Astrocyte (in vitro differentiated cells and primary cell): ENCODE measurements around the gene LAMP1. TPM values are rescaled to one million over a fixed set of nuclear protein-coding genes. Genes with fewer than 3 reads are reported as not detected.

ENCODE experiments used
- DNase-seq: peaks from one replicate; pipeline ENCODE4 v3.0.0-alpha.2; 2010; ENCODE audit warnings: low read depth
- FAIRE-seq: peaks from 2 replicates; lab custom pipeline; 2011; peaks lifted over from hg19 to GRCh38; lab: Jason Lieb, UNC
- H2AFZ ChIP-seq: 2 replicates; pipeline ENCODE4 v1.6.0; 2012; ENCODE audit warnings: low read depth, low read length, inconsistent platforms
- H3K27ac ChIP-seq: 2 replicates; pipeline ENCODE4 v1.5.1; 2011; ENCODE audit warnings: low read depth, low read length, inconsistent platforms
- H3K27me3 ChIP-seq: 2 replicates; pipeline ENCODE4 v1.6.0; 2011; ENCODE audit warnings: low read length, inconsistent platforms; ENCODE audit not compliant: insufficient read depth
- H3K36me3 ChIP-seq: 2 replicates; pipeline ENCODE4 v1.5.1; 2011; ENCODE audit warnings: low read length, inconsistent platforms; ENCODE audit not compliant: insufficient read depth
- H3K4me1 ChIP-seq: 2 replicates; pipeline ENCODE4 v1.5.1; 2011; ENCODE audit warnings: low read length, inconsistent platforms; ENCODE audit not compliant: insufficient read depth
- H3K4me2 ChIP-seq: 2 replicates; pipeline ENCODE4 v1.6.0; 2012; ENCODE audit warnings: low read length, inconsistent platforms
- H3K4me3 ChIP-seq: 2 replicates; pipeline ENCODE4 v1.5.1; 2011; ENCODE audit warnings: low read depth, mild to moderate bottlenecking, low read length, inconsistent platforms; ENCODE audit not compliant: insufficient read depth
- H3K79me2 ChIP-seq: 2 replicates; pipeline ENCODE4 v1.6.0; 2012; ENCODE audit warnings: mild to moderate bottlenecking, low read length, inconsistent platforms; ENCODE audit not compliant: insufficient read depth
- H3K9ac ChIP-seq: 2 replicates; pipeline ENCODE4 v1.6.0; 2012; ENCODE audit warnings: mild to moderate bottlenecking, low read length, inconsistent platforms
- H3K9me3 ChIP-seq: 2 replicates; pipeline ENCODE4 v1.5.1; 2012; ENCODE audit warnings: low read depth, mild to moderate bottlenecking, low read length, inconsistent platforms; ENCODE audit not compliant: insufficient read depth
- H4K20me1 ChIP-seq: 2 replicates; pipeline ENCODE4 v1.6.0; 2012; ENCODE audit warnings: low read length, inconsistent platforms; ENCODE audit not compliant: insufficient read depth
- H3K27ac Mint-ChIP-seq: one replicate; pipeline ENCODE4 v1.8.0; 2021; ENCODE audit warnings: mild to moderate bottlenecking, mixed read lengths; ENCODE audit not compliant: unreplicated experiment
- H3K27me3 Mint-ChIP-seq: one replicate; pipeline ENCODE4 v1.8.0; 2021; ENCODE audit warnings: low read depth, mixed read lengths; ENCODE audit not compliant: unreplicated experiment
- H3K36me3 Mint-ChIP-seq: one replicate; pipeline ENCODE4 v1.8.0; 2021; ENCODE audit warnings: low read depth, mixed read lengths; ENCODE audit not compliant: unreplicated experiment
- H3K4me1 Mint-ChIP-seq: one replicate; pipeline ENCODE4 v1.8.0; 2021; ENCODE audit warnings: low read depth, mixed read lengths; ENCODE audit not compliant: unreplicated experiment
- H3K4me3 Mint-ChIP-seq: one replicate; pipeline ENCODE4 v1.8.0; 2021; ENCODE audit warnings: mild to moderate bottlenecking, moderate library complexity, mixed read lengths; ENCODE audit not compliant: unreplicated experiment
- H3K9me3 Mint-ChIP-seq: one replicate; pipeline ENCODE4 v1.8.0; 2021; ENCODE audit warnings: mild to moderate bottlenecking, mixed read lengths; ENCODE audit not compliant: unreplicated experiment
- CTCF ChIP-seq: IDR thresholded peaks from 2 replicates; pipeline ENCODE4 v1.5.1; 2011; ENCODE audit warnings: low read depth, mild to moderate bottlenecking, inconsistent platforms, low read length, moderate library complexity; ENCODE audit not compliant: insufficient read depth
- EZH2 ChIP-seq: IDR thresholded peaks from 2 replicates; pipeline ENCODE4 v1.6.1; 2012; ENCODE audit warnings: mild to moderate bottlenecking, low read length, inconsistent platforms; ENCODE audit not compliant: insufficient read depth
- total RNA-seq: library from RNA; stranded (reverse); gene quantifications from 2 replicates; pipeline ENCODE4 v1.2.1, GENCODE V29; 2021

LAMP1 gene
- total RNA-seq, 1 donor from 2014 or later: 313 TPM

- no peak for DNase-seq
- peaks cover 5% of the 10 kb centered on the region for H3K36me3 ChIP-seq
- H4K20me1 ChIP-seq: peaks cover 4% of the 10 kb centered on the region
- no peak for FAIRE-seq
- H3K27ac Mint-ChIP-seq: no peak overlapping the region
- peaks cover 14% of the 10 kb centered on the region for H3K27me3 Mint-ChIP-seq
- TF ChIP-seq CTCF: no peak
- TF ChIP-seq EZH2: no peak
- no peaks in the 10 kb centered on the region for H3K27me3 ChIP-seq
- H2AFZ ChIP-seq: no peak overlapping the region
- no peaks in the 10 kb centered on the region for H3K9me3 ChIP-seq
- H3K36me3 Mint-ChIP-seq: peaks cover 20% of the 10 kb centered on the region
- H3K27ac ChIP-seq: no peak overlapping the region
- no peak overlapping the region for H3K4me2 ChIP-seq
- H3K4me3 Mint-ChIP-seq: no peak overlapping the region
- no peak overlapping the region for H3K4me3 ChIP-seq
- H3K4me1 ChIP-seq: no peaks in the 10 kb centered on the region
- no peaks in the 10 kb centered on the region for H3K79me2 ChIP-seq
- no peak overlapping the region for H3K9ac ChIP-seq
- H3K4me1 Mint-ChIP-seq: no peaks in the 10 kb centered on the region
- H3K9me3 Mint-ChIP-seq: no peaks in the 10 kb centered on the region
Observed at GRCh38 chr13:113327391-113327765, 30.3 kb downstream of the LAMP1 start.

GRCh38 chr13:113327766-113328471 lies 30.9 kb downstream of the LAMP1 start:
- peaks cover 4% of the 10 kb centered on the region for H4K20me1 ChIP-seq
- no peaks in the 10 kb centered on the region for H3K9me3 ChIP-seq
- no peak overlapping the region for H3K4me3 Mint-ChIP-seq
- no peaks in the 10 kb centered on the region for H3K4me1 Mint-ChIP-seq
- no peaks in the 10 kb centered on the region for H3K27me3 ChIP-seq
- TF ChIP-seq CTCF: no peak
- no peak for TF ChIP-seq EZH2
- peaks cover 15% of the 10 kb centered on the region for H3K27me3 Mint-ChIP-seq
- H3K9ac ChIP-seq: no peak overlapping the region
- no peak overlapping the region for H3K4me2 ChIP-seq
- H3K79me2 ChIP-seq: no peaks in the 10 kb centered on the region
- H3K4me1 ChIP-seq: no peaks in the 10 kb centered on the region
- H3K9me3 Mint-ChIP-seq: no peaks in the 10 kb centered on the region
- no peak overlapping the region for H2AFZ ChIP-seq
- H3K27ac Mint-ChIP-seq: no peak overlapping the region
- DNase-seq (no peak), FAIRE-seq (no peak)
- H3K36me3 Mint-ChIP-seq: peaks cover 17% of the 10 kb centered on the region
- H3K36me3 ChIP-seq: peaks cover 5% of the 10 kb centered on the region
- H3K27ac ChIP-seq: no peak overlapping the region
- H3K4me3 ChIP-seq: no peak overlapping the region

- no peaks in the 10 kb centered on the region for H3K4me1 ChIP-seq
- peak overlapping the region; percentile 66 for H3K27ac Mint-ChIP-seq
Observed at GRCh38 chr13:113328851-113329250, 31.8 kb downstream of the LAMP1 start.

More at GRCh38 chr13:113328851-113329250, 31.8 kb downstream of the LAMP1 start:
- Histone ChIP-seq H4K20me1 (no peaks in the 10 kb centered on the region), H2AFZ (no peak overlapping the region), H3K9me3 (no peaks in the 10 kb centered on the region), H3K4me2 (no peak overlapping the region), H3K4me3 (no peak overlapping the region), H3K79me2 (no peaks in the 10 kb centered on the region), H3K36me3 (no peaks in the 10 kb centered on the region), H3K27ac (no peak overlapping the region), H3K27me3 (no peaks in the 10 kb centered on the region), H3K9ac (no peak overlapping the region)
- FAIRE-seq (no peak), DNase-seq (no peak)
- Mint-ChIP-seq H3K4me3 (no peak overlapping the region), H3K4me1 (no peaks in the 10 kb centered on the region), H3K9me3 (no peaks in the 10 kb centered on the region), H3K27me3 (peaks cover 15% of the 10 kb centered on the region), H3K36me3 (peaks cover 8% of the 10 kb centered on the region)
- TF ChIP-seq EZH2 (no peak), CTCF (no peak)
